ENCODE results near the gene EOLA2.
"Not testable (repeated sequence)": the region's sequence is repeated elsewhere in the genome, so short reads cannot be mapped to it uniquely, and the experiment has no call there.

Gene EOLA2

GRCh38 chrX:149932150-149932549, 6.1 kb downstream of the EOLA2 start:
- DNase-seq, result not testable (repeated sequence)

- DNase-seq, result not testable (repeated sequence)
Measured at GRCh38 chrX:149931355-149931754, 6.9 kb downstream of the EOLA2 start.

GRCh38 chrX:149929400-149929799, 8.9 kb downstream of the EOLA2 start, which contains the start of gene HSFX4:
HSFX4 (plus strand) TSS chrX:149929573; CDS start chrX:149929645, 72 bp downstream.
- DNase-seq, result not testable (repeated sequence)

GRCh38 chrX:149928635-149929034, 9.7 kb downstream of the EOLA2 start:
- DNase-seq, result not testable (repeated sequence)

- DNase-seq, result not testable (repeated sequence)
Measured at GRCh38 chrX:149927964-149928258, 10.4 kb downstream of the EOLA2 start.

- DNase-seq, result not testable (repeated sequence)
Measured at GRCh38 chrX:149927245-149927963, 10.9 kb downstream of the EOLA2 start.

- not testable (repeated sequence) for DNase-seq
Measured at GRCh38 chrX:149924434-149924833, 13.9 kb downstream of the EOLA2 start.

GRCh38 chrX:149923836-149924235, 14.5 kb downstream of the EOLA2 start:
- not testable (repeated sequence) for DNase-seq

GRCh38 chrX:149916745-149917392, 21.4 kb downstream of the EOLA2 start:
- no peak for DNase-seq

GRCh38 chrX:149910178-149910695, 28.1 kb downstream of the EOLA2 start:
- DNase-seq, result no peak

GRCh38 chrX:149909324-149910177, 28.7 kb downstream of the EOLA2 start:
- DNase-seq, result no peak

- DNase-seq, result no peak
Measured at GRCh38 chrX:149908727-149909126, 29.6 kb downstream of the EOLA2 start.

- no peak for DNase-seq
Measured at GRCh38 chrX:149908308-149908707, 30.0 kb downstream of the EOLA2 start.

- no peak for DNase-seq
Measured at GRCh38 chrX:149903889-149904748, 34.2 kb downstream of the EOLA2 start.

GRCh38 chrX:149898554-149898953, 39.7 kb downstream of the EOLA2 start:
- DNase-seq, result no peak

GRCh38 chrX:149890828-149891227, 47.5 kb downstream of the EOLA2 start:
- not testable (repeated sequence) for DNase-seq

Data from CD4-positive, alpha-beta T cell treated with Interleukin-17A for 4 hours (primary cell).